ENCODE results near the gene CC2D2B.

GRCh38 chr10:95941115-95941514 is 33.3 kb downstream of the CC2D2B start:
- TF ChIP-seq CTCF (conservative IDR thresholded peaks at IDR 0.05; ENCODE audit: low read depth in 2 of 2) = no peak
- TF ChIP-seq POLR2AphosphoS5 (IDR thresholded peaks at IDR 0.05; ENCODE audit: low read depth) = no peak
- no peak for TF ChIP-seq EZH2phosphoT487 (IDR thresholded peaks at IDR 0.05; ENCODE audit: unreplicated experiment)
- TF ChIP-seq ETS1 (IDR thresholded peaks at IDR 0.05) = no peak
- no peak for TF ChIP-seq JUNB (IDR thresholded peaks at IDR 0.05; ENCODE audit: unreplicated experiment)
- TF ChIP-seq EZH2 (IDR thresholded peaks at IDR 0.05; ENCODE audit: low read depth, unreplicated experiment) = no peak
- TF ChIP-seq REST (IDR thresholded peaks at IDR 0.05; ENCODE audit: unreplicated experiment) = no peak
- no peak for TF ChIP-seq CREB1 (CRISPR knock-in tag; IDR thresholded peaks at IDR 0.05; ENCODE audit: low read depth)

All from GM23338 (cell line).